ENCODE results near the gene RTEL1.
A peak's percentile ranks its signal among the peaks of the same experiment; 100 is the strongest.
"Not testable (repeated sequence)": the region's sequence is repeated elsewhere in the genome, so short reads cannot be mapped to it uniquely, and the experiment has no call there.

Gene RTEL1

GRCh38 chr20:63671695-63672094 is 13.6 kb downstream of the RTEL1 start:
- not testable (repeated sequence) for DNase-seq (ENCODE audit: low spot score)

GRCh38 chr20:63672666-63673065 is 14.6 kb downstream of the RTEL1 start:
- DNase-seq (ENCODE audit: low spot score), result no peak

GRCh38 chr20:63673951-63674350 is 15.8 kb downstream of the RTEL1 start:
- DNase-seq (ENCODE audit: low spot score), result no peak

GRCh38 chr20:63675681-63676368 is 17.7 kb downstream of the RTEL1 start:
- no peak for DNase-seq (ENCODE audit: low spot score)

- no peak for DNase-seq (ENCODE audit: low spot score)
Observed at GRCh38 chr20:63678071-63678470, 20.0 kb downstream of the RTEL1 start.

GRCh38 chr20:63678667-63679465 is 20.8 kb downstream of the RTEL1 start:
- no peak for DNase-seq (ENCODE audit: low spot score)

GRCh38 chr20:63679799-63680305 is 21.7 kb downstream of the RTEL1 start:
- DNase-seq (ENCODE audit: low spot score), result no peak

GRCh38 chr20:63680427-63680826 is 22.3 kb downstream of the RTEL1 start:
- DNase-seq (ENCODE audit: low spot score), result no peak

GRCh38 chr20:63680857-63681608 is 22.9 kb downstream of the RTEL1 start:
- no peak for DNase-seq (ENCODE audit: low spot score)

- no peak for DNase-seq (ENCODE audit: low spot score)
Observed at GRCh38 chr20:63681609-63682142, 23.6 kb downstream of the RTEL1 start.

- DNase-seq (ENCODE audit: low spot score), result peak; percentile 99
Observed at GRCh38 chr20:63682384-63683139, 24.4 kb downstream of the RTEL1 start.

GRCh38 chr20:63685269-63686026 is 27.3 kb downstream of the RTEL1 start:
- no peak for DNase-seq (ENCODE audit: low spot score)

GRCh38 chr20:63686094-63686491 is 28.0 kb downstream of the RTEL1 start:
- no peak for DNase-seq (ENCODE audit: low spot score)

GRCh38 chr20:63686492-63687321 is 28.6 kb downstream of the RTEL1 start:
- no peak for DNase-seq (ENCODE audit: low spot score)

GRCh38 chr20:63687419-63688178 is 29.5 kb downstream of the RTEL1 start:
- DNase-seq (ENCODE audit: low spot score), result no peak

GRCh38 chr20:63688228-63689045 is 30.3 kb downstream of the RTEL1 start:
- DNase-seq (ENCODE audit: low spot score), result no peak

GRCh38 chr20:63689046-63690002 is 31.2 kb downstream of the RTEL1 start:
- DNase-seq (ENCODE audit: low spot score), result no peak

All from RKO (cell line).